SK-N-MC (cell line): ENCODE measurements around the gene SYCP2.

ENCODE experiments used
- EZH2 ChIP-seq: fragments of 200-600 bp; sonication (generic); IDR thresholded peaks from one replicate; pipeline ENCODE4 v1.6.1; 2017; ENCODE audit warnings: antibody characterized with exemption
- FOXP2 ChIP-seq: optimal IDR thresholded peaks from 2 replicates; pipeline ENCODE3; 2011; ENCODE audit warnings: mild to moderate bottlenecking, moderate library complexity; ENCODE audit not compliant: insufficient read depth; ENCODE audit errors: extremely low read length, control extremely low read depth
- POLR2AphosphoS5 ChIP-seq: IDR thresholded peaks from 2 replicates; pipeline ENCODE4 v1.6.1; 2012; ENCODE audit warnings: mild to moderate bottlenecking, low read depth, low read length, borderline replicate concordance

- no peak for TF ChIP-seq POLR2AphosphoS5
- no peak for TF ChIP-seq EZH2
- no peak for TF ChIP-seq FOXP2
Observed at GRCh38 chr20:59920944-59921343, 12.5 kb downstream of the SYCP2 start.
